Gastrocnemius medialis (tissue), 4 donors: ENCODE data around the gene ALKBH4.

Experiments used
- POLR2A ChIP-seq, 2 donors: fragments of 450-650 bp; IDR thresholded peaks; one replicate each; pipeline ENCODE4 v1.6.1; 2017; ENCODE audit warnings: antibody characterized with exemption in 2 of 2, mild to moderate bottlenecking in 2 of 2, moderate library complexity in 2 of 2
- TF ChIP-seq, protein P1 (sequence below), 5 experiments: fragments of 450-650 bp in 3 of 5; fragments of 200-600 bp in 2 of 5; sonication (generic) in 2 of 5; IDR thresholded peaks in 4 of 5; conservative IDR thresholded peaks in 1 of 5; 1 replicate in 4 of 5; 2 replicates in 1 of 5; pipeline ENCODE4 v1.5.1; 2016 to 2019; ENCODE audit warnings: antibody characterized with exemption in 5 of 5, mild to moderate bottlenecking in 3 of 5, moderate library complexity in 3 of 5

DNA sequence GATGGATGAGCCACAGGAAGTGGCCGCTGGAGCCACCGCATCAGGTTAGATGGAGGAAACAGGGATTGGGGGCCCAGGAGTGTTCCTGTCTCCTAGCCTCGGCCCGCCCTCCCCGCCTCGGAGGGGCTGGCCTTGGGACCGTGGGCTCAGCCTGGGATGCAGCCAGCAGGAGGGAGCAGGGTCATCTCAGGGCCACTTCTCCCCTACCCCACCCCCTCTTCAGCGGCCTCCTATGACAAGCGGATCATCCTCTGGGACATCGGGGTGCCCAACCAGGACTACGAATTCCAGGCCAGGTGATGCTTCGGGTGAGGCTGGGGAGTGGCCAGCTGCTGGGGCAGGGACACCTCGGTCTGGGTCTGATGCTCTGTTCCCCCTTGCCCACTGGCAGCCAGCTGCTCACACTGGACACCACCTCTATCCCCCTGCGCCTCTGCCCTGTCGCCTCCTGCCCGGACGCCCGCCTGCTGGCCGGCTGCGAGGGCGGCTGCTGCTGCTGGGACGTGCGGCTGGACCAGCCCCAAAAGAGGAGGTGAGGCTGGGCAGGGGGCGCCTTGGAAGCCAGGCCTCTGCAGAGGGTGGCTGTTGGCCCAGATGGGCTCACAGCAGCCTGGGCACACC lies 4.8 kb upstream of the ALKBH4 start:
- TF ChIP-seq POLR2A (IDR thresholded peaks at IDR 0.05), result no peak
- TF ChIP-seq, protein P1, sequence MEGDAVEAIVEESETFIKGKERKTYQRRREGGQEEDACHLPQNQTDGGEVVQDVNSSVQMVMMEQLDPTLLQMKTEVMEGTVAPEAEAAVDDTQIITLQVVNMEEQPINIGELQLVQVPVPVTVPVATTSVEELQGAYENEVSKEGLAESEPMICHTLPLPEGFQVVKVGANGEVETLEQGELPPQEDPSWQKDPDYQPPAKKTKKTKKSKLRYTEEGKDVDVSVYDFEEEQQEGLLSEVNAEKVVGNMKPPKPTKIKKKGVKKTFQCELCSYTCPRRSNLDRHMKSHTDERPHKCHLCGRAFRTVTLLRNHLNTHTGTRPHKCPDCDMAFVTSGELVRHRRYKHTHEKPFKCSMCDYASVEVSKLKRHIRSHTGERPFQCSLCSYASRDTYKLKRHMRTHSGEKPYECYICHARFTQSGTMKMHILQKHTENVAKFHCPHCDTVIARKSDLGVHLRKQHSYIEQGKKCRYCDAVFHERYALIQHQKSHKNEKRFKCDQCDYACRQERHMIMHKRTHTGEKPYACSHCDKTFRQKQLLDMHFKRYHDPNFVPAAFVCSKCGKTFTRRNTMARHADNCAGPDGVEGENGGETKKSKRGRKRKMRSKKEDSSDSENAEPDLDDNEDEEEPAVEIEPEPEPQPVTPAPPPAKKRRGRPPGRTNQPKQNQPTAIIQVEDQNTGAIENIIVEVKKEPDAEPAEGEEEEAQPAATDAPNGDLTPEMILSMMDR (IDR thresholded peaks at IDR 0.05 in 4 of 5, conservative IDR thresholded peaks at IDR 0.05 in 1 of 5), result no peak
